Stimulated activated CD4-positive, alpha-beta T cell treated with anti-CD3 and anti-CD28 coated beads, Interleukin-1b, Interleukin-23, amount 100 ng/mL, for 1 hour (primary cell): ENCODE results near the gene RIMS3.

Source experiments
- DNase-seq, 2 donors: peaks; one replicate each; pipeline ENCODE4 v3.0.0-alpha.2; 2020; ENCODE audit warnings: low read depth in 2 of 2

Gene RIMS3

DNA sequence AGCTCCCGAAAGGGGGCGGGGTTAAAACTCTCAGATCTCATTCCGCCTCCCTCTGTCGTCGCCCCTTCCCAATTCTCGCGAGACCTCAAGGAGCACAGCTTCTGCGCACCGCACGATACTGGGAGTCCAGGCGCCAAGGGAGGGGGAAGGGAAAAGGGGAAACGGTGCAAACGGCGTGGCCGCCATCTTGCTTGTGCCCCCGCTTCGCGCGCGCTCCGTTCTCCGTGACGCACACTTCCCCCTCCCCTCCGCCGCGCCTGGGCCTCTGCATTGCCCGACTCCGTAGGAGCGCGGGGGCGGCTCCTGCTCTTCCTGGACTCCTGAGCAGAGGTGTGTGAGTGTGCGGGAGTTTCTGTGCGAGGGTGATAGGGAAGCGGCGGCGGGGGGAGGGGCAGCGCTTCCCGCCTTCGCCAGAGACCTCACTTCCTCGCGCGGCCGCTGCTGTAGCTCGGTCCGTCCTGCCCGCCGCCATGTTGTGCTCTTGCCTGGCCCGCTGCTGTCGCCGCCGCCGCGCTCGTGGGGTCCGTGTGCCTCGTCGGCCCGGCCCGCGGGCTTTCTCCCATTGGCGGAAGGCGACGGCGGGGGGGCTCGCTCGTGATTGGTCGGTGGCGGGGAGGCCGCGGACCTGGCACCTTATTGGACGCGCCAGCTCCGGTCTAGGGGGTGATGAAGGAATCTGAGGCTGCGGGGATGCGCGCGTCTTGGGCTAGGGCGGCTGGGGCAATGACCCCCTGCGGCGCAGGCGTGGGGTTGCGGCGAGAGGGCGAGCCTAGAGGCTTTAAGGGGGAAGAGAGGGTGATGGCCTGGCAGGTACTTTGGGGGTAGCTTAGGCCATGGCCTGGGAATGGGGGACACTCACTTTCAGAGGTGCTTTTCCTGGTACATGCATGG lies 26.3 kb upstream of the RIMS3 start, which contains the start of gene NFYC:
Gene NFYC (plus strand): TSS at position 167 of the 891 bp plus-strand sequence. CDS start 47,140 bp downstream, outside the sequence.
- peak; percentile 81 to 87 for DNase-seq

DNA sequence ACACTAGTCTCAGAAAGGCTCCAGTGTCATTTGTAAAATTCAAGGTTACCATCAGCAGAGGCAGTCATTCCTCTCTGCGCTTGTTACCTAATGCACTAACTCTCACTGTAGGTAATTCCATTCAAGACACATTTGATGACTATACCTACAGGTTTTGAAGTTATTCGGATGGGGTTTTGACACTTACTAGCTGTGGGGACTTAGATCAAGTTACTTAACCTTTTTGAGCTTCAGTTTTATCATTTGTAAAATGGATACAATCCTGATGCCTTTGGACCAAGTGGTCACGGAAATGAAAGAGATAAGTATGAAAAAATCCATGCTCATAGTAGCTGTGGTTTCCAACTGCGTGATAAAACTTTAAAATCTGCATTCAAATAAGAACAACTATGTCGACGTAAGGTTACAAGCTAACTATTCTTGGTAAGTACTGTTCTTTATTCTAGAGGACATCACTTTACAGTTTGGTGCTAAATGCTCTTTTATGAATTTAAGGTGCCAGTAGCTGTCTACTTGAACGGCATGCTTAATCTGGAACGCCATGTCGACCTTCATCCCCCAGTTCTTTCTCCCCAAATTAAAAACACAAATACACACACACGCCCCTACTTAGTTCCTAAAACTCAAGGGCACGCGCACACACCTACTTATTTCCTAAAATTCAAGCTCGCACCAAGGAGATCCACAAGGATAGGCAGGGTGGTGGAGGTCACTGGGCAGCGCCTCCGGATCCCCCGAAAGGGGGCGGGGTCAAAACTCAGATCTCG lies 25.5 kb upstream of the RIMS3 start:
- DNase-seq, result no peak

DNA sequence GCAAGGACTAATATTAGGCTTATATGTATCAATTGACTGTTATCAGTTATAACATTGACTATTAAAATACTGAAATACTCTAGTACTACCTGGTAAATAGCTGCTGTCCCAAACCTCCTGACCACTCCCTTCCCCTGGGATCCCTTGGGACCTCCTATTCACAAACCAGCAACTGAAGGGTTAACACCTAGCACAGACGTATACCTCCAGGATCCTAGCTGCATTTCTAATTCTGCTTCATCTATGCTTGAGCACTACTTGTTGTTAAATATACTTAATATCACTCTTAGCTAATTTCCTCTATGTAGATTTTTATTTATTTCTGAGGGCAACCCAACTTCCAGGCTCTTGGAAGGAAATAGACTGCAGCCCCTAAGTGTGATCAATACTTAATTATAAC lies 24.3 kb upstream of the RIMS3 start:
- no peak for DNase-seq

DNA sequence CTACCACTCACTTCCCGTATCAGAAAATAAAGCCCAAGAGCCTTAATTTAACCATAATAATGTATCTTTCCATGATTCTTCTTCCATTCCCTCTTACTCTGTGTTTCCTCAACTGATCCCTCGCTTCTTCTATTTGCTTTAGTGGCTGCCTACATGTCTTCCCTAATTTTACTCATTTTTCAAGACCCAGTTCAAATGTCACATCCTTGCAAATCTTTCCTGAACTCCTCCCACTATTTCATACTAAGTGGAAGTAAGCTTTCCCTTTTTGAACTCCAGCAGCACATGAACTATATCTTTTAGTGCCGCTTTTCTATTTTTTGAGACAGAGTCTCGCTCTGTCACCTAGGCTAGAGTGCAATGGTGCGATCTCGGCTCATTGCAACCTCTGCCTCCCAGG lies 22.2 kb upstream of the RIMS3 start:
- DNase-seq, result no peak

DNA sequence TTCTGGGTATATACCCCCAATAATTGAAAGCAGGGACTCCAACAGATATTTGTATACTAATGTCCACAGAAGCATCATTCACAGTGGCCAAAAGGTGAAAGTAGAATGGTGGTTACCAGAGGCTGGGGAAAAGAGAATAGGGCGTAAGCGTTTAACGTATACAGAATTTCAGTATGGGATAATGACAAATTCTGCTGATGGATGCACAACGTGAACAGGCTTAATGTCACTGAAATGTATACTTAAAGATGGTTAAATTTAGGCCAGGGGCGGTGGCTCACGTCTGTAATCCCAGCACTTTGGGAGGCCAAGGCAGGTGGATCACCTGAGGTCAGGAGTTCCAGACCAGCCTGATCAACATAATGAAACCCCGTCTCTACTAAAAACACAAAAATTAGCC lies 21.6 kb upstream of the RIMS3 start:
- DNase-seq, result no peak

DNA sequence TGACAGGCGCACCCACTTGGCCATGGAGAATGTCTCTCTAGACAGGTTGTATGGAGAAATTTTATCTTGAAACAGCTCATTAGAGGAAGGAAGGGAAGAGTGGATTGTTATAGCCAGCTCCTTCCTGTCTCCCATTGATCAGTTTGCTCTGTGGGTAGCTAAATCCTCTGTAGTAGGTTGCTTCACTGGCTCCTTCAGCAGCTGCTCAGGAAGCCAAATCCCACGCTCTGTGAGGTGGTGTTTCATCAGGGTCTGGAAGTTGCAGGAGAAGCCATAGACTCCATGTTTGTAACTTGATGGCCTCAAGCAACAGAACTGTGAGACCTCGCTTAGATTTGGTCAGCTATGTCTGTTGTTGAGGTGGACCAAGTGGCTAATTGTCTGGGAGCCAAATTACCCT lies 19.2 kb upstream of the RIMS3 start:
- DNase-seq, result no peak

DNA sequence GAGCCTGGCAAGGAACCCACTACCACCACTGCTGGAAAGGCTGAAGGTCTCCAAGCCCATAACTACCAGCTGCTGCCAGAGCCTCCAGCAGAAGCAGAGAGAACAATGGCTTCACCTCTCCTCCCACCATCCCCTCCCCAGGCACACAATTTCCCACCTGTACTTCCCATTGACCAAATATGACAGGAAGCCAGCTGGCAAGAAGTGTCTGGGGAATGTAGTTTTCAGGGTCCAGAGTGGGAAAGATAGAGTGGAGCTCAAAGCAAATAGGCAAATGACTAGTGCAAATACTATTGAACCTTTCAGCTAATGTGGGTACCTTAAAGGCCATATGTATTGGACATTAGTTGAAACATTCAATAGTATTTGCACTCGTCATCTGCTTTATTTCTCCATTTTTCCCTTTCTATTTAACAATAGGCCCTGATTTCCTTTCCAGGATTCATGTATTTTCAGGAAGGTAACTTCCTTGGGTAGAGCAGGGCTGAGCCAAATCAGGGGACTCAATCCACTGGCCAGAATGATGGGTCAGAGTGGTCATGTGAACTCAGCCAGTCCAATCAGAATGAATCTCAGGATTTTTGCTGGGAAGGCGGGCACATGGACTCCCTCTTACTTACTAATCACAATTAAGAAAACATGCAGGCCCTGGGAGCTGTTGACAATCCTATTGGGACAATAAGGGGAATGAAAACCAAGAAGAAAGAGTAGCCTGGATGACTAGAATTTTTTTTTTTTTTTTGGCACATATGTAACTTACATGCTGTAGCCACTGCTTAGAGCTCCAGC lies 13.9 kb upstream of the RIMS3 start:
- no peak for DNase-seq

DNA sequence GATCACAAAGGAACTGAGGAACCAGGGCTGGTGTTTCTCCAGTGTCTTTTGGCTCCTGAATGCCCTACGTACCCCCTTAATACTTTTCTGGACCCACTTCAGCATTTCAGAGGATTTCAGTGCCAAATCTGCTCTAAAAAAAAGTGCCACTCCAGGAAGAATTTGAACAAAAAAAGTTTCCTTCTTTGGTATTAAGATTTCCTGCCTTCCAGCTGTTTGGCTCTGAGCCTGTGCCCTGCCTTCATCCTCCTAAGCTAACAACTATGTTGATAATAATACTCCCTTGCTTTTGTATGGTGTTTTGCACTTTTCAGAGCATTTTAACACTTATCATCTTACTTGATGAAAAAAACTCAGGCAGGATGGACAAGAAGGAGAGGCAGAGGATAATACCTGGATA lies 11.0 kb upstream of the RIMS3 start:
- DNase-seq, result no peak

DNA sequence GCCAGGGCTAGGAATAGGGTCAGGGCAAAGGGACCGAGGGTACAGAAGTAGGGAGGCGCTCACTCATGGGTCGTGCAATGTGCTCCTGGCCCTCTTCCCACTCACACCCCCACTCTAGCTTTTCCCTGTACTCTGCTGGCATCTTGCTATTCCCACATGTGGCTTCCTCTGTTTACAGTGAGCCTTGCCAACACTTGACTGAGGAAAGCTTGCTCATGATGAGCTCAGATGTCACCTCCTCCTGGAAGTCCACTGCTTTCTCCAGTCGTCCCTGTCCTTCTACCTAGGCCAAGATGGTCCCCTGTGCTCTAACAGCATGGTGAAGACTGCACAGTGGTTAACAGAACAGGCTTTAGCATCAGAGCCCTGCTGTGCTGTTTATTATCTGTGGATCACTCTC lies 8.0 kb upstream of the RIMS3 start:
- no peak for DNase-seq

DNA sequence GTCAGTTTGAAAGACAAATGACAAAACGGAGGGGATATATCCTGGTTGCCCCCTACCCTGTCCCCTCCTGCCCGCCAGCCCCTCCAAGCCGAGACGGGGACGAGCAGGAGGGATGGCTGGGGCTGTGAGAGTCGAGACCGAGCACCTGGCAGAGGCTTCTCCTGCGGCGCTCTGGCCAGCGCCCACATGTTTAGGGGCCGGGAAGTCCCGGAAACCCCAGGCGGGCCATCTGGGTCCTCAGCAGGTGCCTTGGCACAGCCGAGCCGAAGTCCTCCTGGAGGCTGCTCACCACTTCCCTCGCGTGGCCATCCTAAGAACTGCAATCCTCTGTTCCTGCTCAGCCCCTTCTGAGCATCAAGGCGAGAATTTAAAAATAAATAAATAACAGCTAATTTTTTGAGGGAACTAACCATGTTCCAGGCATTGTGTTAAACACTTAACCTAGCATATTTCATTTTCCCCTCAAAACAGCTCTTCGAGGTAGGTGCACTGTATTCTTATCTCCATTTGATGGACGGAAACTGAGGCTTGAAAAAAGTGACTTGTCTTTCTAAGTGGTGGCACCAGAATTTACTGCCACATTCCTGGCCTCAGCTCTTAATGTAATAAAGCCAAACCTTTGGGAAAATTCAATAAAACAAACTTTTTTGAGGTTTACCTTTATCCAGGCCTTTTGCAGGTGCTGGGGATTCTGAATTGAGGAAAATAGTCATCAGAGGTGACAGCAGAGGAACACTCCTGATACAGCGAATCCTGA lies 3.5 kb upstream of the RIMS3 start:
- DNase-seq, result peak; percentile 59 to 84

DNA sequence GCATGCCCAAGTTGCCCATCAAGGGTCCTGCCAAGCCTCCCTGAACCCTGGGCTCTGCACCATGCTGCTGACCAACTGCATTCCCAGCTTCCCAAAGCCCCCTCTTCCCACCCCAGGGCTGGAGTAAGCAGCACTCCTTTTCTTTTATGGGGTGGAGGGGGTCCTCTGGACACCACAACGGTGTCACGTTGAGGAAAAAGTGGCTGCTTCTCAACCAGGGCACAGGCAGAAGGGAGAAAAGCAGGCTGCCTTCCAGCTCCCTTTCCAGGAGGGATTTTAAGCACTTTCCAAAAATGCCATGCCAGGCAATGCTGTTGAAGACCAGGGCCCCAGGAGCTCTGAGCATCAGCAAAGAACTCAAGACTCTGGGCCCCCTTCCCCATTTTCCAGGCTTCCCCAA lies 691 bp downstream of the RIMS3 start:
- DNase-seq, result no peak

DNA sequence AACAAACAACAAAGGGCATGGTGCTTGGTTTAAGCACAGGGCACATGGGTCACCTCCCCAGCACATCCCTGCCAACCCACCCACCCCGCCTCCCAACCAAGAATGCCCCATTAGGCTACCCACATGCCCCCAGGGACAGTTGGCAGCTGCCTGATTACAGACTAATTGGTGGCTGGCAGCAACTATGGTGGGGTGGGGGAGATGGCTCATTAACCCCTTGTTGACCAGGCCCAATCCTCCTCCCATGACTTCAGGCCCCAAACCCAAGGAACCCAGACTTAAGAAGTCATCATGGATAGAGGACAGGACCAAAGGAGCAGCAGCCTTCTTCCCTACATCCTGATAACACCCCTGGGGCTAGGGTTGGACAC lies 1.3 kb downstream of the RIMS3 start:
- DNase-seq, result no peak

DNA sequence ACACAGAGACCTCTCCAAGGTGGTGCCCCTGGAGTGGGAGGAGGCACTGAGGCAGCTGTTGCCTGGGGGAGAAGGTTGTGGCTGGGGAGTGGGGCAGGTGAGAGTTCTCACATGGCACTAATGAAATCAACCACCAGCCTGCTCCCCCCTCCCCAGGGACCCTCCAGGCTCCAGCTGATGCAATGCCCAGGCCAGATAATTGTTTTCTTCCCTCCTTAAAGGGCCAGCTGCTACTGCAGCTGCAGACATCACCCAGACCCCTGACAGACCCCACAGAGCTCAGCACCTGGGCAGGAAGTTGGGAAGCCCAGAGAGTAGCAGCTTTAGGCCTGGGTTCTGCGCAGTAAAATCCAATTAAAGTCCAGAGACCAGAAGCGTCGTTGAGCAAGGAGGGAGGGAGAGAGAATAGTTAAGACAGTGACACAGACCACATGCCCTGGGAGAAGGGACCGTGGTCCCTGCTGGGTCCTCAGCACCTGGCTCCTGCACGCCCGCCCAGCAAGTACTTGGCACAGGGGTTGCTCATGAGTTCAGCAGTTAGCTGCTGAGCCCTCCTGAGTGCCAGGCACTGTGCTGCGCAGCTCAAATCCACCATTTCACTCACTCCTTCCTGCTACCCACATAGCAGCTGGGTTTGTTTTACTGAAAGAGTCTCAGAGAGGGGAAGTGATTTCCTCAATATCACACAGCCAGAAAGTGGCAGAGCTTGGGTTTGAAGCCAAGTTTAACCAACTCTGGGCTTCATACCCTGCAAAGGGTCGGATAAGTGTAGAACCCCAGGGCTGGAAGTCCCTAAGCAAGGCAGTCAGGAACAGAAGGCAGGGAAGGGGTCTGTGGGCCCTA lies 1.9 kb downstream of the RIMS3 start:
- DNase-seq, result no peak

DNA sequence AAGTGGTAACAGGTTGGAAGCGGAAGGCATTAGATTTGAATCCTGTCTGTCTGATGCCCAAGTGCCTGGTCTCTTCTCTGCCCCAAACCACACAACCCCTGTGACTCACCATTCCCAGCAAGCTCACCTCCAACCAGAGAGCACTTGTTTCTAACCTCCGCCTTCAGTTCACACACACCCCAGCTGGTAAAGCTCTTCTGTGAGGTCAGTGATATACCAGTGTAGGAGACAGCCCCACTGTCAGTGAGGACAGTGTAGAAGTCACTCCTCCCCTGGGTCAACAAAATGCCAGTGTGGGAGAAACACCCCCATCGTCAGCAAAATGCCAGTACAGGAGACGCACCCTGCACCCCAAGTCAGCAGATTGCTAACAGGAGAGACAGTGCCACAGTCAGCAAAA lies 2.6 kb downstream of the RIMS3 start:
- DNase-seq, result no peak

DNA sequence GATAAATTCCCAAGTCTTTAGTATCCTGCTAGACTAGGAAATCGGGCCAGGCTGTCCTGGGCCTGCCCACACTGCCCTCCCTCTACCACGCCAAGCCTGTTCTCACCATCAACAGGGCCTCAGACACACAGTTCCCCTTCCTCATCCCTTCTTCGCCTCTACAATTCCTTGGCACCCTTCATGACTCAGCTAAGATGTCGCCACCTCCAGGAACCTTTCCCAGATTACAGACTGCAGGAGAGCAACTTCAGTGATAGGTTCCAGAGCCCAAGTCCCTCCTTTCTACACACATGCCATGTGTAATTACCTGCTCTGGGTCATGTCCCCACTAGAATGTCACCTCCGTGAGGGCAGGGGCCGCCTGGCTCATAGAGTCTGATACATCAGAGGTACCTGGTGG lies 3.3 kb downstream of the RIMS3 start:
- DNase-seq, result no peak

DNA sequence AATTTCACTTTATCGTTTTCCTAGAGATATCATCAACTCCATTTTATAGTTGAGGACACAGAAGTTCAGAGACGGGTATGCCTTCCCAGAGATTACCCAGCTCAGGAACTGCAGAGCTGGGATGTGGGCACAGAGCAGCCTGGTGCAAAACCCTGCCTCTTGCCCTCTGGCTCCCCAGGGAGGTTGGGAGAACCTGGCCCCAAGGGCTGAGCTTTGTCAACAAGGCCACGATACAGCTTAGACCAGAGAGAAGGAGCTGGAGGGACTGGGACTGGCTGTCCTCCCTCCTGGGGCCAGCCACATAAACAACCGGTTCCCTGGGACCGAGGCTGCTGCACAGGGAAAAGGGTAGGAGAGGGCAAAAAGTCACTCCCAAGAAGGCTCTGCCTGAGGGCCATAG lies 3.8 kb downstream of the RIMS3 start:
- no peak for DNase-seq

DNA sequence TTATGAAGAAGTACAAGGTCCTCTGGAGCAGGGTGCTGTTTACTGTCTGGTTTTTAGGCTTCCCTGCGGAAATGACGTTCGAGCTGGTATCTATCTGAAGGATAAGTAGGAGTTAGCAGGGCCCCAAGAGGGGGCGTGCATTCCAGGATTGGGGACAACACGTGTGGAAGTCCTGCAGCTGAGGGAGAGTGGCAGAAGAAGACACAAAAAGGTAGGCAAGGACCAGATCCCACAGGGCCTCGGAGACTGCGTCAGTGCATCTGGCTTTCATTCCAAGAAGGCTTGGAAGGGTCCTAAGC lies 5.9 kb downstream of the RIMS3 start:
- no peak for DNase-seq

DNA sequence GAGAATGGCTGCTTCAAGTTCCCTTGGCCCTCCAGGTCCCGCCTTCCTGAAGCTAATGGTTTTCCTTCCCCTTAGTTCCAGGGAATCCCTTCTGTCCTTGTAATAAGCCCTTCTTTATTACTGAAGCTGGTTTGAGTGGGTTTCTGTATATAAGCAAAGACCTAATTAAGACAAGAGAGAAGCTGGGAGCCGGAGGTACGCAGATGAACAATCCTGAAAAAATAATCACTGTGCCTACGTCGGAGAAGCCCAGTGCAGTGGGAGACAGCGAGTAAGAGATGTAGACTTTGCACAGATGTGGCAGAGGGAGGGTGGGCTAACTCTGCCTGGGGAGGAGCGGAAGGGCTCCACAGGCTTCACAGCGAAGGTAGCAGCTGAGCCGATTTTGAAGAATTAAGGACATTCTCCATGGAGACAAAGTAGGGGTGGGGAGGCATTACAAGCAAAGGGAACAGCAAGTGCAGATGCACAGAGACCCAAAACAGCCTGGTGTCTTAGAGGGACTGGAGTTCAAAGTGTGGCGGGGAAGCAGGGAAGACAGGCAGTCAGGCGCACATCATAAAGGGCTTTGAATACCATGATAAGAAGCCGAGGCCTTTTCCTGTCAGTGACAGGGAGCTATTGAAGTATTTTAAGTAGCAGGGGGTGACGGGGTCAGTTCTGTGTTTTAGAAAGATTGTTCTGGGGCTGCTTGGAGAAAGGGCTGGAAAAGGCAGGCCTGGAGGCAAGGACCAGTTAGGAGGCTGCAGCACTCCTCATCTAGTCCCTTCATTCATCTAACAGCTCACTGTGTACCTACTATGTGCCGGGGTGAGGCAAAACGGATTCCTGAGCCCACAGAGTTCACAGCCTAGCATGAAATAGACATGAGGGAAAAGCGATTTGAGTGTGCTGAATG lies 6.5 kb downstream of the RIMS3 start:
- no peak for DNase-seq

DNA sequence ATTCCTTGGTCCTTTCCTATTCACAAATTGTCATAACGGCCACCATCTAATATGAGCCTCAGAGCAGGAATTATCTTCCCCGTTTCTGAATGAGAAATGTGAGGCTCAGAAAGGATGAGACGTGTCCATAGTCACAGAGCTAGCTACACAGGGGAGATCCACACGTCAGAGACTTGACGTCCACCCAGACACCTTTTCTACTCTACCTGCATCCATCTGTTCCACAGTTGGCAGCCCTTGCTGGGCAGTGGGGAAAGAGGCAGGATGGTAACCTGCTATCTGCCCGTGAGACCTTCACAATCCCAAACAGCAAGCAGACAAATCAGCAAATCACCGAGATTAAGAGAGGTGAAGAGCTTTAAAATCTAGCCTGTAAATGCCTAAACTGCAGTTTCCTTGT lies 8.4 kb downstream of the RIMS3 start:
- no peak for DNase-seq
